Loucy (cell line): ENCODE measurements around the gene CNTNAP2.

Experiments
- H2AFZ ChIP-seq: fragments of 200-600 bp; sonication (generic); 2 replicates; pipeline ENCODE4 v1.6.0; 2016; ENCODE audit warnings: antibody characterized with exemption, mild to moderate bottlenecking, low read length, moderate library complexity
- H3F3A ChIP-seq: fragments of 200-600 bp; 2 replicates; pipeline ENCODE4 v1.6.0; 2016; ENCODE audit warnings: antibody characterized with exemption, low read depth, mild to moderate bottlenecking
- H3K27me3 ChIP-seq: fragments of 200-600 bp; sonication (generic); 2 replicates; pipeline ENCODE4 v1.6.1; 2014; ENCODE audit warnings: low read length, mild to moderate bottlenecking; ENCODE audit not compliant: insufficient read depth, poor library complexity, severe bottlenecking
- H3K36me3 ChIP-seq: fragments of 200-600 bp; sonication (generic); 2 replicates; pipeline ENCODE4 v1.6.1; 2016; ENCODE audit warnings: low read length; ENCODE audit not compliant: insufficient read depth
- H3K4me1 ChIP-seq: fragments of 200-600 bp; sonication (generic); 2 replicates; pipeline ENCODE4 v1.5.1; 2014; ENCODE audit warnings: low read length, mild to moderate bottlenecking; ENCODE audit not compliant: insufficient read depth, poor library complexity, severe bottlenecking
- H3K4me2 ChIP-seq: fragments of 200-600 bp; sonication (generic); 2 replicates; pipeline ENCODE4 v1.6.0; 2014; ENCODE audit warnings: antibody characterized with exemption, low read length, low read depth, mild to moderate bottlenecking; ENCODE audit not compliant: poor library complexity, severe bottlenecking
- H3K4me3 ChIP-seq: fragments of 200-600 bp; sonication (generic); 2 replicates; pipeline ENCODE4 v1.5.1; 2014; ENCODE audit warnings: low read length, mild to moderate bottlenecking, mixed read lengths; ENCODE audit not compliant: poor library complexity, severe bottlenecking
- H3K79me2 ChIP-seq: fragments of 200-600 bp; sonication (generic); 2 replicates; pipeline ENCODE4 v1.6.1; 2014; ENCODE audit warnings: low read length; ENCODE audit not compliant: insufficient read depth
- H3K9ac ChIP-seq: fragments of 200-600 bp; sonication (generic); 2 replicates; pipeline ENCODE4 v1.6.0; 2014; ENCODE audit warnings: mild to moderate bottlenecking, low read depth, low read length, moderate library complexity; ENCODE audit not compliant: poor library complexity, severe bottlenecking
- H3K9me2 ChIP-seq: fragments of 200-600 bp; sonication (generic); replicated peaks from 2 replicates; pipeline ENCODE4 v1.6.1; 2016; ENCODE audit warnings: low read depth, low read length, mixed read lengths
- H3K9me3 ChIP-seq: fragments of 200-600 bp; sonication (generic); 2 replicates; pipeline ENCODE4 v1.6.1; 2014; ENCODE audit warnings: mild to moderate bottlenecking, antibody characterized with exemption, low read length, low read depth; ENCODE audit not compliant: insufficient read depth
- H4K20me1 ChIP-seq: fragments of 200-600 bp; sonication (generic); 2 replicates; pipeline ENCODE4 v1.6.0; 2014; ENCODE audit warnings: antibody characterized with exemption, low read length, mild to moderate bottlenecking; ENCODE audit not compliant: insufficient read depth, poor library complexity, severe bottlenecking
- EZH2phosphoT487 ChIP-seq: fragments of 200-600 bp; IDR thresholded peaks from 2 replicates; pipeline ENCODE4 v1.6.1; 2018; ENCODE audit warnings: antibody characterized with exemption, mild to moderate bottlenecking, moderate library complexity, borderline replicate concordance
- TF ChIP-seq, protein P1 (sequence below): fragments of 200-600 bp; sonication (generic); conservative IDR thresholded peaks from 2 replicates; pipeline ENCODE4 v1.5.1; 2014; ENCODE audit warnings: mild to moderate bottlenecking, antibody characterized with exemption, low read length

CNTNAP2 gene

DNA sequence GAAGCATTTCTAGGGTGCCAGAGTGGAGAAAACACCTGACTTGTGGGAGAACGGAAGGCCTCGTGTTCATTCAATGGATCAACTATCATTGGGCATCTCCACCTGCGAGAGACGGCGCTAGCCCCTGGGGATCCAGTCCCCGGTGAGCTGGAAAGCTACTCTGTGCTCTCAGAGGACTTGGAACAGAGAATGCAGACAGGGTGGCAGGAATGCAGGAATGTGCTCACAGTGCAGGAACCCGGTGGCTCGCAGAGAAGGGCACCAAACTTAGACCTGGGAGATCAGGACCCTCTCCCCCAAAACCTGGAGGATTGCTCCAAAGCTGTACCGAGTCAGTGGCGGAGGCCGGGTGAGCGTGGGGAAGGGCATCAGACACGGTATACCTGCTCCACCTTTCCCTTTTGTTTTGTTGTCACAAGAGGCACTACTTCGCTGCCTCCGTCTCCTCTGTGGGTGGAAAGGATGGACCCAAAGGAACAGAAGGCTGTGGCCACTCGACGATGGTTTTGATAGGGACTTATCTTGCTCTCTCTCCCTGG is 1905.0 kb downstream of the CNTNAP2 start:
- no peaks in the 10 kb centered on the region for H3K4me1 ChIP-seq
- no peaks in the 10 kb centered on the region for H3F3A ChIP-seq
- no peak overlapping the region for H3K4me2 ChIP-seq
- TF ChIP-seq EZH2phosphoT487: no peak
- TF ChIP-seq, protein P1, sequence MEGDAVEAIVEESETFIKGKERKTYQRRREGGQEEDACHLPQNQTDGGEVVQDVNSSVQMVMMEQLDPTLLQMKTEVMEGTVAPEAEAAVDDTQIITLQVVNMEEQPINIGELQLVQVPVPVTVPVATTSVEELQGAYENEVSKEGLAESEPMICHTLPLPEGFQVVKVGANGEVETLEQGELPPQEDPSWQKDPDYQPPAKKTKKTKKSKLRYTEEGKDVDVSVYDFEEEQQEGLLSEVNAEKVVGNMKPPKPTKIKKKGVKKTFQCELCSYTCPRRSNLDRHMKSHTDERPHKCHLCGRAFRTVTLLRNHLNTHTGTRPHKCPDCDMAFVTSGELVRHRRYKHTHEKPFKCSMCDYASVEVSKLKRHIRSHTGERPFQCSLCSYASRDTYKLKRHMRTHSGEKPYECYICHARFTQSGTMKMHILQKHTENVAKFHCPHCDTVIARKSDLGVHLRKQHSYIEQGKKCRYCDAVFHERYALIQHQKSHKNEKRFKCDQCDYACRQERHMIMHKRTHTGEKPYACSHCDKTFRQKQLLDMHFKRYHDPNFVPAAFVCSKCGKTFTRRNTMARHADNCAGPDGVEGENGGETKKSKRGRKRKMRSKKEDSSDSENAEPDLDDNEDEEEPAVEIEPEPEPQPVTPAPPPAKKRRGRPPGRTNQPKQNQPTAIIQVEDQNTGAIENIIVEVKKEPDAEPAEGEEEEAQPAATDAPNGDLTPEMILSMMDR: no peak
- H2AFZ ChIP-seq: no peak overlapping the region
- no peaks in the 10 kb centered on the region for H3K9me2 ChIP-seq
- no peaks in the 10 kb centered on the region for H4K20me1 ChIP-seq
- no peaks in the 10 kb centered on the region for H3K9me3 ChIP-seq
- H3K79me2 ChIP-seq: no peaks in the 10 kb centered on the region
- H3K36me3 ChIP-seq: no peaks in the 10 kb centered on the region
- H3K27me3 ChIP-seq: no peaks in the 10 kb centered on the region
- H3K4me3 ChIP-seq: no peak overlapping the region
- no peak overlapping the region for H3K9ac ChIP-seq

DNA sequence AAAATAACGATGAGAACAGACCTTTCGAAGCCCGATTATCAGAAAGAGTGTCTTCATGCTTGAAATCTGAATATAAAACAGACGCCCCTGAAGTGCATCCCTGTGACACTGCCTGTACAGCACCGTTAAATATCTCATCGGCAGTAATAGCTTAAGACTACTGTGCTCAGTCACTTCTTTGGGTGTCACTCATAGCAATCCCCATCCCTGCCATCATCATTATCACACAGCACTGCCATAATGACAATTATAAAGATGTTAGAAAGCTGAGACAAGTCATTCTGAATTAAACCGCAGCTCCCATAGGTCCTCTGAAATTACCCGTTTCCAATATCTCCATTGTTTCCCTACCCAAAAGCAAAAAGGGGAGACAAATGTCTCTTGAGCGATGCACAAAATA is 1906.2 kb downstream of the CNTNAP2 start:
- no peaks in the 10 kb centered on the region for H3K36me3 ChIP-seq
- no peak overlapping the region for H3K9ac ChIP-seq
- no peak overlapping the region for H3K4me3 ChIP-seq
- TF ChIP-seq, protein P1: no peak
- no peak for TF ChIP-seq EZH2phosphoT487
- H4K20me1 ChIP-seq: no peaks in the 10 kb centered on the region
- no peaks in the 10 kb centered on the region for H3F3A ChIP-seq
- no peaks in the 10 kb centered on the region for H3K9me3 ChIP-seq
- no peaks in the 10 kb centered on the region for H3K4me1 ChIP-seq
- no peaks in the 10 kb centered on the region for H3K27me3 ChIP-seq
- no peak overlapping the region for H3K4me2 ChIP-seq
- H2AFZ ChIP-seq: no peak overlapping the region
- H3K9me2 ChIP-seq: no peaks in the 10 kb centered on the region
- H3K79me2 ChIP-seq: no peaks in the 10 kb centered on the region

DNA sequence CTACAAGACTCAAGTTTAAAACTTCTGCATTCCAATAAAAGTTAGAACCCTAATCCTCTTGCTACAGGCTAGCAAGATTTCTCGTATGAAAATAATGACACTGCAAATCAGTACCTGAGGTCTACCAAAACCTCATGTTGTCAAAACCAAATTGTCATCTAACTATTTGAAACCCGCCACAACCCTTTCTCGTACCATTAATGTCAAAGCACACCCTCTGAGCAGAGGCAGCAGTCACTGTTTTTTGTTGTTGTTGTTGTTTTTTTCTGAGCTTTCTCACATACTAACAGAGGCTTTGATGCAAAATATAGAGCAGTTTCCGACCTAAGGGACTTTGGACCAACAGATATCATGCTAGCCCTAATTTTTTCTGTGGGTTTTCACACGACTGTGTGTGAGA is 1910.1 kb downstream of the CNTNAP2 start:
- TF ChIP-seq EZH2phosphoT487: no peak
- TF ChIP-seq, protein P1: no peak
- Histone ChIP-seq H3K9me3 (0 out of 2 replicates have a peak, but pooled peaks cover 4% of the 10 kb centered on the region), H3K4me1 (no peaks in the 10 kb centered on the region), H4K20me1 (no peaks in the 10 kb centered on the region), H3K9me2 (no peaks in the 10 kb centered on the region), H3K36me3 (no peaks in the 10 kb centered on the region), H2AFZ (no peak overlapping the region), H3K4me2 (no peak overlapping the region), H3F3A (no peaks in the 10 kb centered on the region), H3K79me2 (no peaks in the 10 kb centered on the region), H3K27me3 (no peaks in the 10 kb centered on the region), H3K9ac (no peak overlapping the region), H3K4me3 (no peak overlapping the region)
